Hematopoietic multipotent progenitor cell treated with erythropoietin and hydrocortisone succinate and interleukin-3 and kit ligand, for 17 days (in vitro differentiated cells): ENCODE measurements around the gene RTCB.

Experiments used
- DNase-seq: peaks from one replicate; pipeline ENCODE4 v3.0.0-alpha.2; 2015; ENCODE audit warnings: low spot score

Gene RTCB

DNA sequence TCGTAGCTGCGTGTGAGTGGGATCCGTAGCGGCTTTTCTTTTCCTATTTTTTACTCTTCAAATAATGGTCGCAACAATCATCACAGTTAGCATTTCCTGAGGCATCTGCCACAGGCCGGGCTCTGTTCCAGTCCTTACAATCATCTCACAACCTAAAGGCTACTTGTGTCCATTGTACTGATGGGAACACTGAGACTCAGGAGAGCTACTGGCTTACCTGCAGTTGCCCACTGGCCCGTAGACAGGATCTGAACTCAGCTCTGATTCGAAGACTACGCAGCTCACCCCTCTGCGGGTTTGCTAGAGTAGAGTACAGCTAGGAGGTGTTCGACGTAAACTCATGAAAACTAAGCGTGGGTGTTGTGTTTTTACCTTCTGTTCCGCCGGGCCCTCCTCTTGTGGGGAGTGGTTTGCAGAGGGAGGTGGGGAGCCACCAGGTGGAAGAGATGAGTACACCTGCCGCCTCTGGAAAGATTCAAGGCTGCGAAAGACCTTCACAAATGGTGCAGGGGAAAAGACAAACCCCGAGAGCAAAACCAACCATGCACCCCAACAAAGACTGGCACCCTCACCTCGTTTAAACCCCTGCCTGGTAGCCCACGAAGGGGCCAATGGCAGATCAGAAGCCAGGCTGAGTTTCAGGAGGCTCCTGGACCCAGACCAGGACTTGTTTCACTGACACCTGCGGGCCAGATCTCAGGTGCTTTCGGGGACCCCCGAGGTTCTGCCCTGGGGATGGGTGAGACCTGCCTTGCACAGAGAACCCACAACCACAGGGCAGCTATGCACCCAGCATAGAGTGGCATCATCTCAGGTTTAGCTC is 72.6 kb downstream of the RTCB start:
- no peak for DNase-seq

DNA sequence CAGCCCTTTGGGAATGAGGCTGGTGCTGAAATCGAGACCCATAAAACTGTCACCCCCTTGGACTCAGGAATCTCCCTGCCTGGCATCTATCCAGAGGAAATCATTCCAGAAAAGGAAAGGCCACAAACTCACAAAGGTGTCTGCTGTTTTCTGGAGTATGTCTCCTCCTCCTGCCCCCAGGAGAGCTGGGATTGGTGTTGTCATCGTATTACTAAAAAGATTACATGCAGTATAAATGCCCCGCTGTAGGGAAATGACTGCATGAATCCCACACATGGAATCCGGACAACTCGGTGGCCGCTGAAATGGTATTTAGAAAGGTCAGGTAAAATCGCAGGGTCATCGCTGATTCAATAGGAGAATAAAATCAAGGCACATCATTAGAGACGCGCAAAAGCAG is 73.3 kb downstream of the RTCB start:
- no peak for DNase-seq
